HG03280 (cell line): ENCODE results near the gene SELPLG.
"Not testable (repeated sequence)": the region's sequence is repeated elsewhere in the genome, so short reads cannot be mapped to it uniquely, and the experiment has no call there.

Experiments
- ATAC-seq: cut with Tn5 transposase; IDR thresholded peaks from one replicate; pipeline ENCODE4 v1.9.1; 2021; ENCODE audit warnings: mild to moderate bottlenecking, moderate library complexity; ENCODE audit not compliant: unreplicated experiment

Gene SELPLG

GRCh38 chr12:108656247-108656646, 22.6 kb upstream of the SELPLG start:
- ATAC-seq, result not testable (repeated sequence)

- ATAC-seq, result not testable (repeated sequence)
These were observed 22.1 kb upstream of the SELPLG start for GRCh38 chr12:108655812-108656175.

GRCh38 chr12:108654622-108655021, 20.9 kb upstream of the SELPLG start:
- not testable (repeated sequence) for ATAC-seq

- no peak for ATAC-seq
These were observed 20.2 kb upstream of the SELPLG start for GRCh38 chr12:108653922-108654321.

GRCh38 chr12:108653082-108653516, 19.4 kb upstream of the SELPLG start:
- ATAC-seq, result no peak

- no peak for ATAC-seq
These were observed 16.4 kb upstream of the SELPLG start for GRCh38 chr12:108650083-108650482.

- no peak for ATAC-seq
These were observed 16.0 kb upstream of the SELPLG start for GRCh38 chr12:108649669-108650068.

- ATAC-seq, result no peak
These were observed 15.4 kb upstream of the SELPLG start for GRCh38 chr12:108649126-108649525.

- ATAC-seq, result no peak
These were observed 14.7 kb upstream of the SELPLG start for GRCh38 chr12:108648371-108648770.

- no peak for ATAC-seq
These were observed 14.0 kb upstream of the SELPLG start for GRCh38 chr12:108647585-108648287.

- ATAC-seq, result no peak
These were observed 13.2 kb upstream of the SELPLG start for GRCh38 chr12:108646600-108647579.

- ATAC-seq, result no peak
These were observed 12.2 kb upstream of the SELPLG start for GRCh38 chr12:108645686-108646599.

- ATAC-seq, result no peak
These were observed 11.1 kb upstream of the SELPLG start for GRCh38 chr12:108644811-108645120.

GRCh38 chr12:108643941-108644810, 10.5 kb upstream of the SELPLG start:
- no peak for ATAC-seq

GRCh38 chr12:108642899-108643654, 9.4 kb upstream of the SELPLG start:
- no peak for ATAC-seq

- ATAC-seq, result no peak
These were observed 8.7 kb upstream of the SELPLG start for GRCh38 chr12:108642269-108642870.

GRCh38 chr12:108641446-108642268, 8.0 kb upstream of the SELPLG start:
- no peak for ATAC-seq

- ATAC-seq, result no peak
These were observed 7.2 kb upstream of the SELPLG start for GRCh38 chr12:108640802-108641445.
